ENCODE results near the gene DLGAP1.
A peak's percentile ranks its signal among the peaks of the same experiment; 100 is the strongest.

DLGAP1 gene

DNA sequence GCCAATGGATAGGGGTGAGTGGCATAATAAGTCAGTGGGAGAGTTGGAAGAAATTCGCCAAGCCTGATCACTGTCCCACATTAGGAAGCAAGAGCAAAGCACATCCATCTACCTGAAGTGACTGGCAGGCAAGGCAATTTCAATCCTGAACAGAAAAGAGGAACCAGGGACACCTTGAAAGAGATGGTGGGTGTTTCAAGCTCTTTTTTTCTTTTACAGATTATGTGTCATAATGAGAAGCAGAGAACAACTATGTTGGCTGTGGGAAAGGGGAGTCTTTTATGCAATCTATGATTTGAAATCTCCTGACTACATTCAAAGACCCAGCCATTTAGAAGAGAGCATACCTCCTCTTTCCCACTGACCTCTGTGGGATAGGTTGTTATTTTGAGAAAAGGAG lies 941.6 kb downstream of the DLGAP1 start:
- no peak for DNase-seq

DNA sequence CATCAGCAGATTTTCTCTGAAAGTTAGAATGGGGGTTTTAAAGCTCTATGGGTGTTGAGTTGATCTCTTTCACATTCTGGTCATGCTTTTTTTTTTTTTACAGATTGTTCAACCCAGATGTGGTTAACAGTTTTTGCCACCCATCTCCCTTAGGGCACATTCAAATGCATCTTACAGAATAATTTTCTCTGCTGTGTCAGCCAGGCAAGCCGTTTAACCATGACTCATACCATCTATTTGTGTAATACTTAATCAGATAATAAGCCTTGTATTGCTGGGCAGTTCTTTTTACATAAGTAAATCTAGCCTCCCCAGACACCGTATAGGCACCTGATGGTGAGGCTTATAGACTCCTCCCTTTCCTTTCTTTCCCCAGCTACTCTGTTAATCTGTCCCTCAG lies 943.1 kb downstream of the DLGAP1 start:
- DNase-seq, result peak; percentile 48

DNA sequence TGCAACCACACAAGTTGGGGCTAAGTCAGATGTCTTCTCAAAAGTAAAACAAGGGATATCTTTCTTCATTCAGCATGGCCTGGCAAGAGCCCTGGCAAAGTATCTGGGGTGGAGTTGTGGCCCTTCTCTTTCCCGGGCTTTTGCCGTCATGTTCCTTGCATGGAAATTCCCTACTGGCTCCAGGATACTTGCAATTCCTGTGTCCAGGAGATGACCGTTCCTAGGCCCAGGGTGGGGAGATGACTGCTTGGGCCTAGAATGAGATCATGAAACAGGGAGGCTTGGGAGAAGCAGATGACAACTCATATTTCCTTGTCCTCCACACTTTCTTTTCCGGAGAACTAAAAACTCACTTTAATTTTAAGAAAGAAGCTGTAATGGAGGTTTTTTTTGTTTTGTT lies 944.2 kb downstream of the DLGAP1 start:
- DNase-seq, result no peak

DNA sequence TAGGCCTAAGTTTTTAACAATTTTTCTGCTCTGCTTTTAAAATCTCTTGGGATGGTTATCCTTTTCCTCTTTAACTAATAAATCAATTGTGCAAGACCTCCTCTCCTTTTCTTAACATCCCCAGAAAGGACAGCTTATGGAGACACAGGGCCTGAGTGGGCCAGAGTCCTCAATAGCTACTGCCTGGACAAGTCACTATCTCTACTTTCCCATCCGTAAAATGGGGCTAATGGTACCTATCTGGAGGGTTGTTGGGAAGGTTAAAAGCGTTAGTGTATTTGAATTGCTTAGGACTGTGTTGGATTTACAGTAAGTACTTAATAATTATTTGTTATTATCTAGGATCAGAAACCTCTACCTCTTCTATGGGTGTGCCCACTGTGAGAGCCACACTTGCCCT lies 945.1 kb downstream of the DLGAP1 start:
- no peak for DNase-seq

DNA sequence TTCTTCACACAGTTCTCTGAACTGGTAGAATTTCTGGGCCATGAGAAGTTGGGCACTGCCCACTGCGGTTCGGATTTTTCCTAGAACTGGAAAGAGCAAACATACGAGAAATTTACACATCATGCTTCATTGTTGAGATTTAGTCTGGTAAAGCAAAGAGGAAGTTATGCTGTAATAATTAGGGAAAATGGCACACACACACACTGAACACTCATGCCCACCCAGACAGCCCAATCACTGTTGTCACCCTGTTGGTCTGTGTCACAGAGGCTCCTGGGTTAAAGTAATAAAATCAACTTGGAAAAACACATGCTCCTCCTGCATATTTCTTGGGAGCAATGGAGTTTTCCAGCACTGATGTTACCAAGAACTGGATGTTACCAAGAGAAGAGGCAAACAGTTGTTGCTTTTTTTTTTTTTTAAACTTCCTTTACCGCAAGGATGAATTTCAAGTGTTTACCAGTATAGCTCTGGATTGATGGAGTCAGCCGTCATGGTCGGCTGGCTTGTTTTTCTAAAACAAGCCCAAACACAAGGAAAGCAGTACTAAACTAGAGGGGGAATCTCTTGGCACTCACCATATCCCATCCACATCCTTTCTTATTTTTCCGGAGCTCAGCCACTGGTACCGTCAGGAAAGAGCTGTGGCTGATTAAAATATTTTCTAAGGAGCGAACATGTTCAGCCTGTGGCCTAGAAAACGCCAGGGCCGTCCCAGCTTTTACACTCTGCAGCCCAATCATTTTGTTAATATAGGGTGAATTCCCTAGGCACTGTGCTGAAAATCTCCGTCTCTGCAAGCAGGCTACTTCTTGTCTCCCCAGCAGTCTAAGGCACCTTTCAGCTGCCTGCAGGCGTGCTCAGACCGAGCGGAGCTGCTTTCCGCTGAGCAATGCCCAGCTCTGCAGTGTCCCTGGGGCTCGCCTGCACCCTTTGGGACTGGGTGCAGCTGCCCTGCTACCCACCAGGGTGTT lies 946.2 kb downstream of the DLGAP1 start:
- DNase-seq, result no peak

DNA sequence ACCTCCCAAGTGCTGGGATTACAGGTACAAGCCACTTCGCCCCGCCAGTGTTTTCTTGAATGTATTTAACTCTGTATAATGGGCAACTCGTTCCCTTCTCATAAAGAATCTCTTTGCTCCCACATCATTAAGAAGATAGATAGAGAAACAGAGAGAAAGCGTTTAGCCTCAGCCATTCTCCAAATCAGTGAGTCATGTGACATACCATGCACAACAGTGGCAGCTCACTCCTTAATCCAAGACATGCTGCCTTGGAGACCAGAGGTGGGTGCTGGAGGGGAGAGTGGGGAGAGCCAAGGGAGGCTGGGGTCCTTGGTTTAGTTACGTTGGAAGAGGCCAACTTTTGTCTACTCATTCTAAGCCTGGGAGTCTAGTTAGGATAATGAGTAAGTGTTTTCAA lies 950.5 kb downstream of the DLGAP1 start:
- DNase-seq, result no peak

DNA sequence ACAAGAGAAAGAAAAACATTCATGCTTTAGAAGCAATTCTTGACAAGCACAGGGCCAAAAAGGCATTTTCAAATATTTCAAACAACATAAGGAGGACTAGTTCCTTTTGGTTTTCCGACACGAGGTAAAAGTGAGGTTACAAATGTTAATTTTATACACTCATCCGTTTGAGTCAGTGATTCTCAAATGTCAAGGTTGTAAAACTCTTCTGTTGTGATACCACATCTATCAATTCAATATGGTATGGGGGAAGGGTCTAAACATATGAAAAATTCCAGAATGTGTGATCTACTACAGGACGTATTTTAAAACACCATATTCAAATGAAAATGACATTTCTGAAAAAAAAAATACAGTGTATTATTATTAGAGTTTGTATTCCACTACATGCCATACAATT lies 952.5 kb downstream of the DLGAP1 start:
- no peak for DNase-seq

DNA sequence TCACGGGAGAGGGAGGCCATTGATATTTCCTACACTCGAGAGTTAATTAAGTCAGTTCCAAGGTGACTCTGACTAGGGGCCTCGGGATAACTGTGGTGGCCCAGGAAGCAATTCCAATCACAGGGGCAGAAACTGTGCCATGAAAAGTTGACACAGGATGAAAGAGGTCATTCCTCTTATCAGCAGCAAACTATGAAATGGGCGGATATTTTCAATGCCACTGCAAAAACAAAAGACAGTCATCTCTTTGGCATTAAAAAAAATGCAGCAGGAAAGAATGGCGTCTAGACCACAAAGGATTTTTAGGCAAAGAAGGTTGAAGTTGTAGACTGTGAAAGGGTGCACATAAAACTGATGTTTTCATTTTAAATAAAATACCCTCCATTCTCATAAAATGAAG lies 955.1 kb downstream of the DLGAP1 start:
- no peak for DNase-seq

DNA sequence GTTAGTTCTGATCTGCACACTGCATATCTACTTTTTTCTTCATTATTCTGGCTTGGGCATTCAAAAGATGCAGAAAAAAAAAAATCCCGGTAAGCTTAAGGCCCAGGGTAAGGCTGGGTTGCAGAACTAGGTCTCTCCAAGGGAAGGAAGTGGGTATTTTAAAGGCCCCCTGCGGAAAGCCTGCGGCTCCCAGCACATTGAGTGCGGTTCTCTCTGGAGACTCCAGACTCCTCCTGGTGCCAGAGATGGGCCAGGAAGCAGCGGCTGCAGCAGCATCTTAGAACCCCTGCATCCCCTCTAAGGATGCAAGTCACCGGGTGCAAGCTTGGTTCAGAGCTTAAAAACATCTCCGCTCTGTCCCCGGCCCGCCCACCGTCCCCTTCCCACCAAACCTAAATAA lies 955.6 kb downstream of the DLGAP1 start:
- no peak for DNase-seq

DNA sequence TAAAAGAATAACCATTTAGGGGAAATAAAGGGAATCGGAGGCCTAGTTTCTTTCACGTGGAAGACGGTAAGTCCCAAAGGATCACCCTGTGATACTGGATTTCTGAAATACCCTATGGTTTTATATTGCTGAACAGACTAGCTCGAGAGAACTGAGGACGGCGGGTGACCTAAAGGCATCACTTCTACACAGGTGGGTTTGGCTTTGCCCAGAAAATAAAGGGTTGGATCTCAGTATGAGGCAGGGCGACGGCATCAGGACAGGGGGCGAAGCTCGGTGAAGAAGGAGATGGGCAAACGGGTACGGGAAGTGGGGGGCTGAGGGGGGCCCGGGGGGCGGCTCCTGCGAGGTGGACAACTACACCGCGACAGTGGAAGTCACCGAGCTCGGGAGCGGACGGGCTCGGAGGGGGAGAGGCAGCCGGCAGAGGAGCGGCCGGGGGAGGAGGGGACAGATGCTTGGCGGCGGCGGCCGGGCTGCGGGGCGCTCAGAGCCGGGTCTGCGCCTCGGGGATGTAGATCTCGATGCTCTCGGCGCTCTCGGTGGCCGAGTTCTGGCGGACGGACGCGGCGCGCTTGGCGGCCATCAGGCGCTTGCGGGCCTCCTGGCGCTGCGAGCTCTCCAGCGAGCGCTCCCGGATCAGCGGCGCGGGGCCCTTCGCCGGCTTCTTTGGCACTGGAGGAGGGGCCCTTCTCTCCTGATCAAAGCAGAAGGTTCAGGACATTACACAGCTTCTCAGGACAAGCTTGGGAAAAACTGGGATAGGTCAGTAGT lies 956.2 kb downstream of the DLGAP1 start:
- no peak for DNase-seq

DNA sequence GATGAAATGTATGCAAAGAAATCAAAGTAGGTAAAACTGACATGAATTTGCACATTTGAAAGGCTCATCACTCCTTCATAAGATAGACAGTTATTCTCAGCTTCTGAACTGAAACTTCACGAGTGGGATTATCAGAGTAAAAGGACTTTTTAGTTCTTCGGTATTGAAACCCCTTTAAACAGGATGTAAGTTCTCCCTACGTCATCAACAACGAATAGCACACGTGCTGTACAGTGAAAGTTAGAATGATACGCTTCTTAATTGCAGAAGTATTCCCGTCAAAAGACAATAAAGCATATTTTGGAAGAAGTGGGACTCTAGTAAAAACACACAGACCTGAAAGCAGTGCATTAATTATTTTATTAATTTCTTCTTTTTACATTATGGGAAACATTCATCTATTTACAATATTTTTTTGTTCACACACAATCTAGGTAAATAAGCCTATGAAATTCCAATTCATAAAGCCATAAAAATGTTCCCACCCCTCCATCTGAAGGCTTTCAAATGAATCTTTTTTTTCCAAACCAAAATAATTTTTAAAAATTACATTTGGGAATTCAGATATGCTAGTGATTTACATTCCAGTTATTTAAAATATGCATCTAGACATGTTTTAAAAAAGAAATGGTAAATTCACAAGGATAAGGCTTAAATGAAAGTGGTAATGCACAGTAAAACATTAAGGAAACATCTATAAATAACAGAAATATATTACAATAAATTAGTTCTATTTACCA lies 959.2 kb downstream of the DLGAP1 start:
- DNase-seq, result no peak

DNA sequence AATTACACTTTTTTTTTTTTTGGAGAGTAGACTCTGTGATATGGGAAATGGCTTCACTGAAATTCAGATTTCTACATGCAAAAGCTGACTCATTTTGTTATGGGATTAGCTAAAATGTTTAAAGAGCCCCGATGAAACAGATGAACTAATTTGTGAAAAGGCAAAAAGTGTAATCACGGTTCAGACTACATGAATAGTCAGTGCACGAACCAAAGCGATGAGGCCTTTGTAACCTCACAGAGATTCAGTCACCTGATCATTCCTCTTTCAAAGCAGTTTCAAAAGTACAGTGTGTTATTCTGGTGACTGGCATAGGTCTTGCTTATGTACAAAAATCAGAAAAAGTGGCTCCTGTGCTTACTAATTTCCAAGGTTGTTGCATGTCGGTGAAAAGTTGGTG lies 960.5 kb downstream of the DLGAP1 start:
- no peak for DNase-seq

DNA sequence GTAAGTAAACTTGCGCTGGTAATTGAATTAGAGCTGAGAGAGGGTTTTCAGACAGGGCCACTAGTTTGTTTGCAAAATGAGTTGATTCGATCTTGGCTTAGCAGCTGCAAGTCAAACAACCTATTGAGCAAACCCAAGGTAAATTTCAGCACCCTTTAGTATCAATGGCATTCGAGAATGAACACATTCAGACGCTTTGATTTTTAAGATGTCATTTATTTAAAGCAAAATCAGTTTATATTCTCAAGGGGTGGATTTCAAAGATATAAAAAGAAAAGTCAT lies 960.9 kb downstream of the DLGAP1 start:
- no peak for DNase-seq

DNA sequence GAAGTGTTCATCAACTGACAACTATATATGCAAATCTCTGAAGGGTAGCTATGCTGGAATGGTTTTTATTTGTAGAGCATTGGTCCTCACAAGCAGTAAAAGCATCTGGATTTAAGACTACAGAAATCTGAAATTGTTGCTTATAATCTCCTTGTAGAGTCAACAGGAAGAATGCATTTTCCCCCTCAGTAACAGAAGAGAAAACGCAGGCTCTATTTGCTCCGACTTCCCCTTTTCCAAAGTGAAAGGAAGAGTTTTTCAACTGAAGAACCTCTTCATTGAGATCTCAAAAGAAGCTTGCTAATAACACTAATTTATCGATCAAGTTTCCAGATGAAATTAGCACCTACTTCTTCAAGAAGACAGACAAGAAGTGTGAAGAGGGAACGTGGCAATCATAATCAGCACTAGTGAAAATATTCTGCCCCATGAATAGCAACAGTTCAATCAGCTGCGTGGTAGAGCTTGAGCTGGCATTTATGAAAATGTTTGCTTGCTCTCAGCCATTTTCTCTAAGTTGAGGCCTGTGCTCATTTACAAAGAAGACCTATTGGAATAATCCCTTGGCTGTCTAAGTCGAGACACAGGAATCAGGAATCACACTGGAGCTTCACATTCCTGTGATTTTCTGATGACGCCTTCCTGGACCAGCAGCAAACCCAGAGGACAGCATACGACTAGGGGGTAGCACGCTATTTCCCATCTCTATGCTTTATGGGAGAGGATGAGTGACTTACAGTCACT lies 961.4 kb downstream of the DLGAP1 start:
- peak; percentile 23 for DNase-seq

DNA sequence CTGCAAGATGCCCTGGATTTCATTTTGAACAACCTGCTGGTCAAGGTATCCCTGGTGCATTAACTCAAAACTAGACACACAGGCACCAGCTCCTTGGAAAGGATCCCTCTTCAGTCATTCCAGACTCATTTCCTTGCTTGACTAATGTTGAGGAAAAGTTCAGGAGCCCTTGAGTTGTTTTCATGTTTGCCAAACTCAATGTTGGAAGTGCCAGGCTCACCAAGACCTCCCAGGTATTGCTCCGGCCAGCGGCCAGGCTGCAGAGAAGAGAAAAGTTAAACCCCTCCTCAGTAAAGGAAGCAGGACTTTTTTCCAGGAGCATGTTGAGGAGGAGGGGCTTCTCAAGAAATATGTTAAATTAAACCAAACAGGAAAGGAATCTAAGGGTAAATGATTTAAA lies 962.4 kb downstream of the DLGAP1 start:
- DNase-seq, result no peak

DNA sequence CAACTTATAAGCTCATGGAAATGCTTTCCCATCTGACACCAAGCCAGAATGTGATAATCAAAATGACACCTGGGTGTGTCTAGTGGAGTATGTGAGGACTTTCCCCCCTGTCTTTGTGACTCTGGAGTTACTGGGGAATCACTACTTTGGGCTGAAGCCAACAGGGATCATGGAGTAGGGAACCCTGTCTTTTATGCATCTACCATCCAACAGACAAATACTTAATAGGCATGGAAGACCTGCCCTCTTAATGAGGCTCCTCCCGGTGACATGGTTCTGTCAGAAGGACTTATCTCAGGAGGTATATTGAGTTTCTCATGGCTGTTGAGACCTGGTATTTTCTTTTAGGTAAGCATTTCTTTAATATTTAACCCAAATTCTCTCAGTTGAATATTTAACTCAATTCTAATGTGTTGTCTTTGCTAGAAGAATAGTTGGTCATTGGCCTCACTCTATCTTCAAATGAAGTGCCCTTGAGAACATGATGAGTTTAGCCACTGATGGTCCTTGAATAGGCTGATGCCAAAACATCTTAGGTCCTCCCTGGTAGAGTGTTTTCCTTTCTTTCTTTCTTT lies 963.0 kb downstream of the DLGAP1 start:
- no peak for DNase-seq

DNA sequence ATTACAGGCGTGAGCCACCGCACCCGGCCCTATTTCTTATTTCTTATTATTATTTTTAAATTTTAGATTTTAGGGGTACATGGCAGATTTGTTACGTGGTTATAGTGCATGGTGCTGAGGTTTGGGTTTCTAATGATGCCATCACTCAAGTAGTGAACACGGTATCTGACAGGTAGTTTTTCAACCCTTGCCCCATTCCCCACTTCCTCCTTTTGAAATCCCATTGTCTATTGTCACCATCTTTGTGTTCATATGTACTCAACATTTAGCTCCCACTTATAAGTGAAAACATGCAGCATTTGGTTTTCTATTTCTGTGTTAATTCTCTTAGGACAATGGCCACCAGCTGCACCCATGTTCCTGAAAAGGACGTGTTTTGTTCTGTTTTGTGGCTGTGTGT lies 965.6 kb downstream of the DLGAP1 start:
- DNase-seq, result no peak

DNA sequence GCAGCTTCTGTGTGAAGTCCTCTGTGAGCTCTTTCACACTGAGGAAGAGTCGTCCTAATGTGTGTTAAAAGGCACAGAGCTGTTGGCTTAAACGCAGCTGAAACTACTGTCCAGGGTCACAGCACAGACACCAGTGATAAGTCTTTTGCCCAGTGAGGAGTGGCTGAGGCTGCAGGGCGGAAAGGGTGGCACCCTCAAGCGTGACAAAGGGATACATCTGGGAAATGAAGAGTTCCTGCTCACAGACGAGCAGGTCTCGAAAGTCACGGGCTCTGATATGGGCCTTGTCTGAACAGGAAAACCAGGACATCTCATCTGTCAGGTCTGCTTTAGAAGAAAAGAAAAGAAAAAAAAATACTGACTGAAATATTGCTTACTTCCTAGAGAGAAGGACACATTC lies 968.6 kb downstream of the DLGAP1 start:
- no peak for DNase-seq

DNA sequence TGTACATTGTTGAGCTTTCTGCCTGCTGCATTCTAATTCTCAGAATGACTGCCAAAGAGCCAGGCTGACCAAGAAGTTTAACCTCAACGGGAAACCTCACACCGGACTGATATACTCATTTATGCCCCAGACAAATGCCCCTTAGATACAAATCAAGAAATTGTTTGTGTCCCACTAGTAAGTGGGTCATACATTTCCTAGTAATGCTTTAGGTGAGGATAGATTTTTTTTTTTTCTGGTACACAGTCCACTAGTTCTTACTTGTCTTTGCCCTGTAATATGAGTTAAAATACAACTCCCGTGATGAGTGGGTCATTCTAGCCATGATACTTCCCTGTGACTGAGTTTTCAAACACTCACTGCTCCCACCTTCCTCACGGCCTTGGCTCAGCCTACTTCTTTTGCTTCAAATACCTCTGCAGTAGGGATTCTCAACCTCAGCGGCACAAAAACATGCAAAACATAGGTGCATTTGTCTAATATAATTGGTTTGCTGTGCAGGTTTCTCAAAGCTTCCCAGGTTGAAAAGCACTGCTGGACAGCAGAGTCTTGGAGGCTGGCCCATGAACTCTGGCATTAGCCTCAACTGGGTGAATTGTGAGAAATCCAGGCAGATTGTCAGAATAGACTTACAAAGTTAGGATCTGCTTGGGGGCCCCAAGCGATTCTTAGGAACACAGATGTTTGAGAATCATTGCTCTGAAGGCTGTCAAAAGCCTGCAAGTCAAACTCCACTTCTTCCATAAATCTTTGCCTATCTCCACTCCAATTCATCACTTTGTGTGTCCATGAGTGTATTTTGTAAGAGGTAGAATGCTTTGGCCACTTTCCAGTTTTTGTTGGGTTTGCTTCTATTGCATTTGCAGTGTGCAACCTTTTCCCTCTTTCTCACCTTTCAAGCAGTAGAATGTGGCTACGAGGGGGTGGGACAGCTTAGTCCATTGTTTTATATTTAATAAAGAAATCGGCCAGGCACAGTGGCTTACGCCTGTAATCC lies 969.7 kb downstream of the DLGAP1 start:
- no peak for DNase-seq

DNA sequence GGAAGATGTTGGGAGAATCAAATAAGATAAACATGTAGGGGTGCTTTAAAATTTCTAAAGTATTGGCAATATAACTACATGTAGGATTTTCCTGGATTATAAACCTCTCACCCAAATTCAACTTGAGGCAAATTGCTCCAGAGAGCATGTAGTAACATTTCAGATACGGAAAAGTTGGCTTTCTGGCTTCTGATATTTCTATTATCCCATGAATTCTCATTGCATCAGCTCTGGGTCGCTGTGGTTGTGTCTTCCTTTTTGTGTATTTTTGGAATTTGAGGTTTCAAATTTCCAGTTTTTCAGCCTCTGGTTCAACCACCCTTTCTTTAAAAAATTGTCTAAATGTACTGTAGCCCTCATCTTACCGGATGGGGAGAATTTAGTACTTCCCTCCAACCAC lies 972.8 kb downstream of the DLGAP1 start:
- no peak for DNase-seq

DNA sequence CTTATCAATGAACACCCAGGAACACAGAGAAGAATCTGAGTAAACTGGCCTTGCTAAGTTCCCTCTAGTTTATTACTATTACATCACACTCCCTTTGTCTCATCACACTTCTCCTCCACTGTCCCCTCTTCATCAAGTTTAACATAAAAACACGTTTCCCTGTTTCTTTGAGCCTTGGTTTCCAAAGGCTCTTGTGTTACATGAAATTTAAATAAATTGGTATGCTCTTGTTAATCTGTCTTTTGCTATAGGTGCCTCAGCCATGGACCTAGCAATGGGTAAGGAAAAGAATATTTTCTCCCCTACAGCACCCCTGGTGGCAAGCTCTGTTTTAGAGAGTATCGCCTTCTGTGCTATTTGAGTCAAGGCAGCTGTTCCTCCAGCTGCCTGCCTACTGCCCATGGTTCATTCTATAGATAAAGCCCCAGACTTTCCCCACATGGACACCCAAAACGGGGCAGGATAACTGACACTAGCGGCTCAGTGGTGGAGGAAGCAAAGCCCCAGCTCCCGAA lies 973.4 kb downstream of the DLGAP1 start:
- DNase-seq, result peak; percentile 5
